SK-N-SH (cell line): Measurements from ENCODE around the gene TRAM2. TPM values are rescaled to one million over a fixed set of nuclear protein-coding genes. Genes with fewer than 3 reads are reported as not detected.

Experiments
- CTCF ChIA-PET: fragments of 300-600, 350-600 bp; formaldehyde crosslinking; extraction: SDS; loops from one replicate; lab custom pipeline; 2021; lab: Yijun Ruan, JAX
- POLR2A ChIA-PET: fragments of 350-600 bp; sonication (Branson Sonifier 250); formaldehyde crosslinking; extraction: SDS; loops from one replicate; lab custom pipeline; 2020; ENCODE audit warnings: antibody characterized with exemption, inconsistent platforms; lab: Yijun Ruan, JAX
- DNase-seq: peaks from one replicate; pipeline ENCODE4 v3.0.0; 2012
- H2AFZ ChIP-seq: fragments of 200-600 bp; sonication (generic); 2 replicates; pipeline ENCODE4 v1.8.1; 2016; ENCODE audit warnings: antibody characterized with exemption, mild to moderate bottlenecking, low read depth
- H3F3A ChIP-seq: fragments of 200-600 bp; sonication (generic); replicated peaks from 2 replicates; pipeline ENCODE3; 2016; ENCODE audit warnings: antibody characterized with exemption, mild to moderate bottlenecking; ENCODE audit not compliant: insufficient read depth
- H3K27ac ChIP-seq, 2 experiments: fragments of 200-500 bp in 1 of 2; fragments of 200-600 bp in 1 of 2; sonication (Bioruptor generic) in 1 of 2; sonication (generic), shearing (Covaris generic) in 1 of 2; 2 replicates each; pipeline versions ENCODE4 v1.5.1 to v1.6.1; 2014 to 2016; ENCODE audit warnings: low read depth in 2 of 2, inconsistent platforms in 1 of 2, low read length in 1 of 2, mild to moderate bottlenecking in 1 of 2, mixed read lengths in 1 of 2
- H3K27me3 ChIP-seq: fragments of 200-600 bp; sonication (generic), shearing (Covaris generic); 2 replicates; pipeline ENCODE4 v1.6.1; 2016; ENCODE audit warnings: mixed run types; ENCODE audit not compliant: insufficient read depth
- H3K36me3 ChIP-seq, 2 experiments: fragments of 200-500 bp in 1 of 2; fragments of 200-600 bp in 1 of 2; sonication (Bioruptor generic) in 1 of 2; sonication (generic) in 1 of 2; replicated peaks in 1 of 2; 2 replicates each; pipeline versions ENCODE3 to v1.5.1; 2014 to 2016; ENCODE audit warnings: low read length in 1 of 2, mild to moderate bottlenecking in 1 of 2; ENCODE audit not compliant: insufficient read depth in 2 of 2, control insufficient read depth in 1 of 2
- H3K4me1 ChIP-seq, 2 experiments: fragments of 200-500 bp in 1 of 2; fragments of 200-600 bp in 1 of 2; sonication (Bioruptor generic) in 1 of 2; sonication (generic), shearing (Covaris generic) in 1 of 2; 2 replicates each; pipeline versions ENCODE4 v1.5.1 to v1.6.1; 2014 to 2016; ENCODE audit warnings: low read depth in 1 of 2, low read length in 1 of 2, mixed run types in 1 of 2; ENCODE audit not compliant: insufficient read depth in 2 of 2, control insufficient read depth in 1 of 2
- H3K4me2 ChIP-seq: fragments of 200-600 bp; sonication (generic), shearing (Covaris generic); 2 replicates; pipeline ENCODE4 v1.6.1; 2017; ENCODE audit warnings: mixed run types
- H3K4me3 ChIP-seq, 2 experiments: fragments of 200-500 bp in 1 of 2; fragments of 200-600 bp in 1 of 2; sonication (Bioruptor generic) in 1 of 2; sonication (generic), shearing (Covaris generic) in 1 of 2; 2 replicates each; pipeline versions ENCODE4 v1.5.1 to v1.8.1; 2014 to 2016; ENCODE audit warnings: low read depth in 2 of 2, inconsistent platforms in 1 of 2, low read length in 1 of 2, mild to moderate bottlenecking in 1 of 2, mixed read lengths in 1 of 2, moderate library complexity in 1 of 2
- H3K79me2 ChIP-seq: fragments of 200-600 bp; sonication (generic); 2 replicates; pipeline ENCODE4 v1.8.1; 2017; ENCODE audit warnings: mild to moderate bottlenecking; ENCODE audit not compliant: insufficient read depth
- H3K9ac ChIP-seq: fragments of 200-600 bp; sonication (generic); 2 replicates; pipeline ENCODE4 v1.6.1; 2017; ENCODE audit warnings: mixed run types
- H3K9me2 ChIP-seq: fragments of 200-600 bp; sonication (generic); 2 replicates; pipeline ENCODE4 v1.6.1; 2017; ENCODE audit warnings: mixed run types
- H3K9me3 ChIP-seq: fragments of 200-600 bp; sonication (generic); 2 replicates; pipeline ENCODE4 v1.6.1; 2017; ENCODE audit warnings: mixed run types, mild to moderate bottlenecking, moderate library complexity
- H4K20me1 ChIP-seq: fragments of 200-600 bp; sonication (generic); 2 replicates; pipeline ENCODE4 v1.6.1; 2017; ENCODE audit warnings: mild to moderate bottlenecking, mixed run types; ENCODE audit not compliant: insufficient read depth
- CHD2 ChIP-seq: fragments of 150-350 bp; IDR thresholded peaks from 2 replicates; pipeline ENCODE4 v1.6.1; 2018; ENCODE audit warnings: low read length; ENCODE audit not compliant: partially characterized antibody
- EP300 ChIP-seq, 2 experiments: IDR thresholded peaks; 2 replicates each; pipeline versions ENCODE4 v1.4.0 to v1.6.1; 2012; ENCODE audit warnings: borderline replicate concordance in 1 of 2, low read depth in 1 of 2, low read length in 1 of 2
- FOSL2 ChIP-seq: IDR thresholded peaks from 2 replicates; pipeline ENCODE4 v1.4.0; 2012; ENCODE audit warnings: low read depth, mild to moderate bottlenecking, moderate library complexity, borderline replicate concordance
- GATA2 ChIP-seq: sonication (generic); formaldehyde crosslinking; IDR thresholded peaks from 2 replicates; pipeline ENCODE4 v1.5.0; 2020; ENCODE audit warnings: mild to moderate bottlenecking, missing genetic modification reagents
- MAX ChIP-seq: IDR thresholded peaks from 2 replicates; pipeline ENCODE4 v1.4.0; 2012; ENCODE audit warnings: low read depth
- NRF1 ChIP-seq: IDR thresholded peaks from 2 replicates; pipeline ENCODE4 v1.6.1; 2012; ENCODE audit warnings: low read depth, mild to moderate bottlenecking, low read length
- PBX3 ChIP-seq: IDR thresholded peaks from 2 replicates; pipeline ENCODE4; 2012
- RAD21 ChIP-seq: IDR thresholded peaks from 2 replicates; pipeline ENCODE4 v1.6.1; 2012; ENCODE audit warnings: mild to moderate bottlenecking, low read length
- RCOR1 ChIP-seq: fragments of 150-350 bp; IDR thresholded peaks from 2 replicates; pipeline ENCODE4 v1.6.1; 2017; ENCODE audit warnings: antibody characterized with exemption, low read length
- REST ChIP-seq: IDR thresholded peaks from 2 replicates; pipeline ENCODE4 v1.6.1; 2012; ENCODE audit warnings: mild to moderate bottlenecking, low read depth, low read length, moderate library complexity
- SIN3A ChIP-seq: IDR thresholded peaks from 2 replicates; pipeline ENCODE4 v1.6.1; 2012; ENCODE audit warnings: low read depth, mild to moderate bottlenecking, low read length, moderate library complexity, borderline replicate concordance
- TCF12 ChIP-seq: IDR thresholded peaks from 2 replicates; pipeline ENCODE4 v1.4.0; 2012
- WGBS: methylation state at CpG from one replicate; pipeline ENCODE4 v1.1.6; 2017; ENCODE audit warnings: low lambda C conversion rate; 5-methylcytosine and 5-hydroxymethylcytosine counted together
- polyA plus RNA-seq, 3 experiments: library from polyadenylated mRNA; depleted of rRNA; stranded (reverse); fragments of >200 nt; gene quantifications; 2 replicates each; pipeline ENCODE4 v1.2.3, GENCODE V29; 2012
- TF ChIP-seq, protein P1 (sequence below): IDR thresholded peaks from 2 replicates; pipeline ENCODE4 v1.4.0; 2012; ENCODE audit warnings: low read depth, borderline replicate concordance
- TF ChIP-seq, protein P2 (sequence below): IDR thresholded peaks from 2 replicates; pipeline ENCODE4 v1.4.0; 2012; ENCODE audit warnings: low read depth, borderline replicate concordance
- TF ChIP-seq, protein P3 (sequence below): fragments of 150-350 bp; IDR thresholded peaks from 2 replicates; pipeline ENCODE4 v1.6.1; 2017; ENCODE audit warnings: antibody characterized with exemption, low read length, low read depth, borderline replicate concordance

Gene TRAM2
- polyA plus RNA-seq, 1 of the 3 experiments (the other 2 are of a cell fraction), result 26.4 TPM

- Histone ChIP-seq H3K4me1 (peaks cover 17 to 36% of the 10 kb centered on the region in 2 experiments), H3K79me2 (no peaks in the 10 kb centered on the region), H3K4me2 (no peak overlapping the region), H2AFZ (peak overlapping the region; percentile 49; the same call in 1 of the 2 replicates), H3K27me3 (no peaks in the 10 kb centered on the region), H3K27ac (peak overlapping the region; percentile 72 to 98), H3F3A (peaks cover 8% of the 10 kb centered on the region), H3K4me3 (no peak overlapping the region), H3K9me3 (0 out of 2 replicates have a peak, but pooled peaks cover 6% of the 10 kb centered on the region), H3K9me2 (no peaks in the 10 kb centered on the region), H3K36me3 (no peaks in the 10 kb centered on the region), H3K9ac (peak overlapping the region; percentile 12; the same call in 1 of the 2 replicates), H4K20me1 (no peaks in the 10 kb centered on the region)
- ChIA-PET POLR2A (interaction anchor here (1.1 to 1.4 kb wide), 3 partner anchors 17 to 193 kb away, joined by 3 to 4 read pairs (median 3); no protein-coding TSS in a partner anchor), CTCF (interaction anchor here (0.7 to 2.4 kb wide), 7 partner anchors 9 to 196 kb away, joined by 3 to 8 read pairs (median 3); no protein-coding TSS in a partner anchor)
- TF ChIP-seq NRF1 (no peak), RAD21 (0 out of 2 replicates have a peak, but pooled peaks have one; percentile 20), RCOR1 (peak; percentile 82; the same call in 1 of the 2 replicates), REST (no peak), SIN3A (no peak), MAX (no peak), FOSL2 (no peak), GATA2 (CRISPR knock-in tag) (peak; percentile 88), TCF12 (peak; percentile 26; the same call in 1 of the 2 replicates), CHD2 (peak; percentile 57), PBX3 (0 out of 2 replicates have a peak, but pooled peaks have one; percentile 8), EP300 (IDR thresholded peaks at IDR 0.05; ENCODE audit: borderline replicate concordance in 1 of 2, low read depth in 1 of 2, low read length in 1 of 2) (peak in 1 of 2 experiments; percentile 90; a peak in 2 of 4 replicates)
- TF ChIP-seq, protein P1, sequence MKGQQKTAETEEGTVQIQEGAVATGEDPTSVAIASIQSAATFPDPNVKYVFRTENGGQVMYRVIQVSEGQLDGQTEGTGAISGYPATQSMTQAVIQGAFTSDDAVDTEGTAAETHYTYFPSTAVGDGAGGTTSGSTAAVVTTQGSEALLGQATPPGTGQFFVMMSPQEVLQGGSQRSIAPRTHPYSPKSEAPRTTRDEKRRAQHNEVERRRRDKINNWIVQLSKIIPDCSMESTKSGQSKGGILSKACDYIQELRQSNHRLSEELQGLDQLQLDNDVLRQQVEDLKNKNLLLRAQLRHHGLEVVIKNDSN, result no peak
- TF ChIP-seq, protein P2, sequence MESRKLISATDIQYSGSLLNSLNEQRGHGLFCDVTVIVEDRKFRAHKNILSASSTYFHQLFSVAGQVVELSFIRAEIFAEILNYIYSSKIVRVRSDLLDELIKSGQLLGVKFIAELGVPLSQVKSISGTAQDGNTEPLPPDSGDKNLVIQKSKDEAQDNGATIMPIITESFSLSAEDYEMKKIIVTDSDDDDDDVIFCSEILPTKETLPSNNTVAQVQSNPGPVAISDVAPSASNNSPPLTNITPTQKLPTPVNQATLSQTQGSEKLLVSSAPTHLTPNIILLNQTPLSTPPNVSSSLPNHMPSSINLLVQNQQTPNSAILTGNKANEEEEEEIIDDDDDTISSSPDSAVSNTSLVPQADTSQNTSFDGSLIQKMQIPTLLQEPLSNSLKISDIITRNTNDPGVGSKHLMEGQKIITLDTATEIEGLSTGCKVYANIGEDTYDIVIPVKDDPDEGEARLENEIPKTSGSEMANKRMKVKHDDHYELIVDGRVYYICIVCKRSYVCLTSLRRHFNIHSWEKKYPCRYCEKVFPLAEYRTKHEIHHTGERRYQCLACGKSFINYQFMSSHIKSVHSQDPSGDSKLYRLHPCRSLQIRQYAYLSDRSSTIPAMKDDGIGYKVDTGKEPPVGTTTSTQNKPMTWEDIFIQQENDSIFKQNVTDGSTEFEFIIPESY, result no peak
- TF ChIP-seq, protein P3, sequence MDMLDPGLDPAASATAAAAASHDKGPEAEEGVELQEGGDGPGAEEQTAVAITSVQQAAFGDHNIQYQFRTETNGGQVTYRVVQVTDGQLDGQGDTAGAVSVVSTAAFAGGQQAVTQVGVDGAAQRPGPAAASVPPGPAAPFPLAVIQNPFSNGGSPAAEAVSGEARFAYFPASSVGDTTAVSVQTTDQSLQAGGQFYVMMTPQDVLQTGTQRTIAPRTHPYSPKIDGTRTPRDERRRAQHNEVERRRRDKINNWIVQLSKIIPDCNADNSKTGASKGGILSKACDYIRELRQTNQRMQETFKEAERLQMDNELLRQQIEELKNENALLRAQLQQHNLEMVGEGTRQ, result no peak
- WGBS, result 31% methylated on average over 6 of the region's 6 CpGs
- DNase-seq, result peak; percentile 53
These were observed 35.6 kb upstream of the TRAM2 start for GRCh38 chr6:52612336-52613054.
